BE2C (cell line): ENCODE results near the gene FAAH. TPM values are rescaled to one million over a fixed set of nuclear protein-coding genes. Genes with fewer than 3 reads are reported as not detected.
A peak's percentile ranks its signal among the peaks of the same experiment; 100 is the strongest.
"Not testable (repeated sequence)": the region's sequence is repeated elsewhere in the genome, so short reads cannot be mapped to it uniquely, and the experiment has no call there.

Experiments
- DNase-seq: peaks from one replicate; pipeline ENCODE4 v3.0.0-alpha.2; 2020
- H3K27me3 ChIP-seq: fragments of 250-450 bp; sonication (Bioruptor Pico); 2 replicates; pipeline ENCODE4 v1.5.1; 2020; ENCODE audit warnings: mild to moderate bottlenecking
- H3K36me3 ChIP-seq: fragments of 250-450 bp; sonication (Bioruptor Pico); 2 replicates; pipeline ENCODE4 v1.5.1; 2020; ENCODE audit warnings: mild to moderate bottlenecking
- H3K4me1 ChIP-seq: fragments of 250-450 bp; sonication (Bioruptor Pico); 2 replicates; pipeline ENCODE4 v1.5.1; 2020
- H3K4me3 ChIP-seq: 2 replicates; pipeline ENCODE4 v1.5.1; 2011; ENCODE audit warnings: low read depth, low read length
- H3K9me3 ChIP-seq: fragments of 250-450 bp; sonication (Bioruptor Pico); 2 replicates; pipeline ENCODE4 v1.5.1; 2020
- CTCF ChIP-seq: IDR thresholded peaks from 2 replicates; pipeline ENCODE4 v1.5.1; 2012; ENCODE audit warnings: mild to moderate bottlenecking, low read depth, low read length
- polyA plus RNA-seq: library from polyadenylated mRNA; unstranded; fragments of >200 nt; gene quantifications from one replicate; pipeline ENCODE4 v1.2.1, GENCODE V29; 2012; ENCODE audit warnings: low read depth, missing spikeins; ENCODE audit not compliant: insufficient read length, insufficient read depth

The FAAH gene
- 7.5 TPM for polyA plus RNA-seq

GRCh38 chr1:46394108-46394871 lies at the start of gene FAAH:
Gene FAAH, plus strand, starts transcription at chr1:46394317. Its CDS starts 32 bp downstream, at chr1:46394349.
- Histone ChIP-seq H3K27me3 (no peaks in the 10 kb centered on the region), H3K9me3 (no peaks in the 10 kb centered on the region), H3K4me3 (peak within 1 kb of the TSS; percentile 48), H3K4me1 (no peaks in the 10 kb centered on the region), H3K36me3 (no peaks in the 10 kb centered on the region)
- TF ChIP-seq CTCF = no peak
- peak; percentile 72 for DNase-seq

GRCh38 chr1:46344481-46344880 lies 49.6 kb upstream of the FAAH start:
- no peak for DNase-seq
- no peak overlapping the region for H3K4me3 ChIP-seq
- H3K36me3 ChIP-seq = peaks cover 19% of the 10 kb centered on the region
- TF ChIP-seq CTCF = no peak
- no peaks in the 10 kb centered on the region for H3K4me1 ChIP-seq
- no peaks in the 10 kb centered on the region for H3K27me3 ChIP-seq
- no peaks in the 10 kb centered on the region for H3K9me3 ChIP-seq

- Histone ChIP-seq H3K4me3 (no peak overlapping the region), H3K4me1 (no peaks in the 10 kb centered on the region), H3K27me3 (no peaks in the 10 kb centered on the region), H3K36me3 (peaks cover 22% of the 10 kb centered on the region), H3K9me3 (no peaks in the 10 kb centered on the region)
- TF ChIP-seq CTCF = no peak
- DNase-seq = no peak
Observed at GRCh38 chr1:46345281-46345680, 48.8 kb upstream of the FAAH start.

GRCh38 chr1:46352363-46352762 lies 41.8 kb upstream of the FAAH start:
- no peaks in the 10 kb centered on the region for H3K9me3 ChIP-seq

GRCh38 chr1:46355920-46356319 lies 38.2 kb upstream of the FAAH start:
- not testable (repeated sequence) for DNase-seq, H3K4me1 ChIP-seq, H3K9me3 ChIP-seq, H3K4me3 ChIP-seq, H3K27me3 ChIP-seq, H3K36me3 ChIP-seq

More at GRCh38 chr1:46352363-46352762, 41.8 kb upstream of the FAAH start:
- Histone ChIP-seq H3K27me3 (no peaks in the 10 kb centered on the region), H3K4me3 (no peak overlapping the region), H3K36me3 (peaks cover 12% of the 10 kb centered on the region), H3K4me1 (no peaks in the 10 kb centered on the region)
- DNase-seq = no peak
- no peak for TF ChIP-seq CTCF

- no peak for TF ChIP-seq CTCF
- H3K4me3 ChIP-seq = no peak overlapping the region
- no peaks in the 10 kb centered on the region for H3K27me3 ChIP-seq
- 0 out of 2 replicates have a peak, but pooled peaks cover 9% of the 10 kb centered on the region for H3K36me3 ChIP-seq
- DNase-seq = no peak
- H3K4me1 ChIP-seq = no peaks in the 10 kb centered on the region
- H3K9me3 ChIP-seq = no peaks in the 10 kb centered on the region
Observed at GRCh38 chr1:46362158-46362557, 32.0 kb upstream of the FAAH start.
